Trophoblast cell (in vitro differentiated cells and primary cell): Measurements from ENCODE around the gene PAFAH2.

Experiments
- DNase-seq, 2 donors: peaks; one replicate each; pipeline ENCODE4 v3.0.0-alpha.2; 2016
- H2AFZ ChIP-seq: 2 replicates; pipeline ENCODE4 v1.6.1; 2013; ENCODE audit warnings: low read length, moderate library complexity, mild to moderate bottlenecking; ENCODE audit not compliant: insufficient read depth, poor library complexity
- H2AK5ac ChIP-seq: 2 replicates; pipeline ENCODE4 v1.6.1; 2013; ENCODE audit warnings: mild to moderate bottlenecking, low read length
- H2BK120ac ChIP-seq: 2 replicates; pipeline ENCODE4 v1.6.1; 2013; ENCODE audit warnings: low read length, mild to moderate bottlenecking, moderate library complexity; ENCODE audit not compliant: insufficient read depth, poor library complexity
- H2BK12ac ChIP-seq: 2 replicates; pipeline ENCODE4 v1.6.1; 2013; ENCODE audit warnings: mild to moderate bottlenecking, low read length, moderate library complexity
- H2BK5ac ChIP-seq: 2 replicates; pipeline ENCODE4 v1.6.1; 2013; ENCODE audit warnings: low read length, low read depth, moderate library complexity, mild to moderate bottlenecking; ENCODE audit not compliant: poor library complexity
- H3K14ac ChIP-seq: 2 replicates; pipeline ENCODE4 v1.6.1; 2013; ENCODE audit warnings: mild to moderate bottlenecking, low read length
- H3K18ac ChIP-seq: 2 replicates; pipeline ENCODE4 v1.6.1; 2013; ENCODE audit warnings: mild to moderate bottlenecking, low read length
- H3K23ac ChIP-seq: 2 replicates; pipeline ENCODE4 v1.6.1; 2013; ENCODE audit warnings: low read length
- H3K27ac ChIP-seq: 2 replicates; pipeline ENCODE4 v1.5.1; 2013; ENCODE audit warnings: low read depth, mild to moderate bottlenecking, inconsistent platforms, low read length, moderate library complexity
- H3K27me3 ChIP-seq: 2 replicates; pipeline ENCODE4 v1.6.1; 2013; ENCODE audit warnings: inconsistent platforms, mild to moderate bottlenecking, low read length, moderate library complexity; ENCODE audit not compliant: insufficient read depth
- H3K36me3 ChIP-seq, 2 experiments: 1 replicate in 1 of 2; 2 replicates in 1 of 2; pipeline ENCODE4 v1.6.1; 2013; ENCODE audit warnings: low read length in 2 of 2, mild to moderate bottlenecking in 2 of 2, moderate library complexity in 1 of 2; ENCODE audit not compliant: insufficient read depth in 2 of 2, control insufficient read depth in 1 of 2
- H3K4ac ChIP-seq: 2 replicates; pipeline ENCODE4 v1.6.1; 2013; ENCODE audit warnings: low read depth, mild to moderate bottlenecking, low read length, moderate library complexity
- H3K4me1 ChIP-seq, 2 experiments: 1 replicate in 1 of 2; 2 replicates in 1 of 2; pipeline ENCODE4 v1.6.1; 2013; ENCODE audit warnings: low read length in 2 of 2, mild to moderate bottlenecking in 2 of 2, moderate library complexity in 1 of 2; ENCODE audit not compliant: insufficient read depth in 2 of 2, control insufficient read depth in 1 of 2
- H3K4me2 ChIP-seq: 2 replicates; pipeline ENCODE4 v1.6.1; 2013; ENCODE audit warnings: inconsistent platforms, mild to moderate bottlenecking, low read length, moderate library complexity
- H3K4me3 ChIP-seq: 2 replicates; pipeline ENCODE4 v1.5.1; 2013; ENCODE audit warnings: mild to moderate bottlenecking, low read depth, low read length, inconsistent platforms
- H3K79me1 ChIP-seq: one replicate; pipeline ENCODE4 v1.6.1; 2013; ENCODE audit warnings: low read length
- H3K79me2 ChIP-seq: 2 replicates; pipeline ENCODE4 v1.6.1; 2013; ENCODE audit warnings: low read length, mild to moderate bottlenecking; ENCODE audit not compliant: control insufficient read depth, insufficient read depth, poor library complexity
- H3K9ac ChIP-seq: 2 replicates; pipeline ENCODE4 v1.6.1; 2013; ENCODE audit warnings: mild to moderate bottlenecking, low read length
- H3K9me3 ChIP-seq: 2 replicates; pipeline ENCODE4 v1.6.1; 2013; ENCODE audit warnings: low read depth, mild to moderate bottlenecking, control low read depth, inconsistent platforms, low read length; ENCODE audit not compliant: insufficient read depth
- H4K12ac ChIP-seq: 2 replicates; pipeline ENCODE4 v1.6.1; 2013; ENCODE audit warnings: low read depth, mild to moderate bottlenecking, low read length, moderate library complexity
- H4K8ac ChIP-seq: 2 replicates; pipeline ENCODE4 v1.6.1; 2013; ENCODE audit warnings: low read depth, mild to moderate bottlenecking, low read length, moderate library complexity
- H4K91ac ChIP-seq: one replicate; pipeline ENCODE4 v1.6.1; 2013; ENCODE audit warnings: low read depth, mild to moderate bottlenecking, low read length, moderate library complexity
- WGBS: extraction: QIAGEN DNeasy Blood & Tissue Kit; methylation state at CpG from one replicate; pipeline ENCODE4 v1.1.7; 2013; ENCODE audit warnings: missing lambda C conversion rate; ENCODE audit not compliant: insufficient read length, insufficient coverage; ENCODE audit errors: extremely low coverage; 5-methylcytosine and 5-hydroxymethylcytosine counted together

PAFAH2 gene

DNA sequence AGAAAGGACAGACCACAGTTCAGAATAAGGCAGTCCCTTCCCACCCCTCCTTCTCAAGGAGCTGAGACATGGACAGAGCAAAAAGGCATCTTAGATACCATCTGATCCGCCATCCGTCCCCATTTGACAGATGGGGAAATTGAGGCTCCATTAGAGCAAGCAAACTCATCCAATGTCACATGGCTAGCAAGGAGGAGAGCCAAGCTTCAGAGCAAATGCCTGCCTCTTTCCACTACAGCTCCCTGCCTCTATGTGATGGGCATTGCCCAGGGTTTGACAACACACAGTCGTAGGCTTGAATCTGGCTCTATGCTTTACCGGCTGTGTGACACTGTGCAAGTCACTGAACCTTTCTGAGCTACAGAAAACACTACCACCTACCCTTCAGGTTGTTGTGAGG, 44.1 kb upstream of the PAFAH2 start:
- Histone ChIP-seq H3K4me2 (no peak overlapping the region), H3K27ac (no peak overlapping the region), H3K79me1 (peaks cover 10% of the 10 kb centered on the region), H3K23ac (no peak overlapping the region), H3K9me3 (no peaks in the 10 kb centered on the region), H3K27me3 (peaks cover 15% of the 10 kb centered on the region), H2BK5ac (no peak overlapping the region), H3K14ac (no peak overlapping the region), H3K9ac (no peak overlapping the region), H3K4ac (no peak overlapping the region), H3K18ac (no peak overlapping the region), H2BK120ac (no peak overlapping the region), H4K91ac (no peak overlapping the region), H4K12ac (no peak overlapping the region), H4K8ac (no peak overlapping the region), H3K79me2 (no peaks in the 10 kb centered on the region), H3K4me1 (peaks cover 18 to 23% of the 10 kb centered on the region in 2 experiments), H2BK12ac (no peak overlapping the region), H2AFZ (no peak overlapping the region), H3K4me3 (no peak overlapping the region), H2AK5ac (no peak overlapping the region), H3K36me3 (no peaks in the 10 kb centered on the region)
- DNase-seq = no peak
- WGBS = no CpG with 5 or more reads among the region's 4 CpGs

- Histone ChIP-seq H3K4me2 (no peak overlapping the region), H3K36me3 (no peaks in the 10 kb centered on the region), H2BK120ac (no peak overlapping the region), H4K91ac (no peak overlapping the region), H3K4me3 (no peak overlapping the region), H3K79me1 (peaks cover 7% of the 10 kb centered on the region), H3K4me1 (peaks cover 16 to 18% of the 10 kb centered on the region in 2 experiments), H3K27me3 (peaks cover 10% of the 10 kb centered on the region), H3K27ac (no peak overlapping the region), H4K8ac (no peak overlapping the region), H3K23ac (no peak overlapping the region), H4K12ac (no peak overlapping the region), H3K14ac (no peak overlapping the region), H3K4ac (no peak overlapping the region), H3K9ac (no peak overlapping the region), H3K18ac (no peak overlapping the region), H2BK5ac (no peak overlapping the region), H2AFZ (no peak overlapping the region), H3K79me2 (no peaks in the 10 kb centered on the region), H2AK5ac (no peak overlapping the region), H3K9me3 (no peaks in the 10 kb centered on the region), H2BK12ac (no peak overlapping the region)
- DNase-seq = no peak
- no CpG with 5 or more reads among the region's 7 CpGs for WGBS
Observed at GRCh38 chr1:26041401-26041800, 43.5 kb upstream of the PAFAH2 start.

GRCh38 chr1:26038904-26039303, 41.0 kb upstream of the PAFAH2 start:
- no peak overlapping the region for H3K27ac ChIP-seq
- no peak overlapping the region for H4K12ac ChIP-seq
- no peak overlapping the region for H4K91ac ChIP-seq
- no peaks in the 10 kb centered on the region for H3K9me3 ChIP-seq
- no peaks in the 10 kb centered on the region for H3K36me3 ChIP-seq
- H3K9ac ChIP-seq = no peak overlapping the region
- no peak overlapping the region for H2AFZ ChIP-seq
- no peak overlapping the region for H2AK5ac ChIP-seq
- H3K27me3 ChIP-seq = no peaks in the 10 kb centered on the region
- no peak overlapping the region for H3K14ac ChIP-seq
- H3K79me1 ChIP-seq = peaks cover 2% of the 10 kb centered on the region
- peaks cover 14 to 16% of the 10 kb centered on the region in 2 experiments for H3K4me1 ChIP-seq
- no CpG with 5 or more reads among the region's 6 CpGs for WGBS
- no peak overlapping the region for H4K8ac ChIP-seq
- DNase-seq = no peak
- H3K18ac ChIP-seq = no peak overlapping the region
- H3K79me2 ChIP-seq = no peaks in the 10 kb centered on the region
- no peak overlapping the region for H3K4me3 ChIP-seq
- no peak overlapping the region for H3K23ac ChIP-seq
- H2BK120ac ChIP-seq = no peak overlapping the region
- H2BK5ac ChIP-seq = no peak overlapping the region
- H3K4me2 ChIP-seq = no peak overlapping the region
- no peak overlapping the region for H3K4ac ChIP-seq
- no peak overlapping the region for H2BK12ac ChIP-seq

DNA sequence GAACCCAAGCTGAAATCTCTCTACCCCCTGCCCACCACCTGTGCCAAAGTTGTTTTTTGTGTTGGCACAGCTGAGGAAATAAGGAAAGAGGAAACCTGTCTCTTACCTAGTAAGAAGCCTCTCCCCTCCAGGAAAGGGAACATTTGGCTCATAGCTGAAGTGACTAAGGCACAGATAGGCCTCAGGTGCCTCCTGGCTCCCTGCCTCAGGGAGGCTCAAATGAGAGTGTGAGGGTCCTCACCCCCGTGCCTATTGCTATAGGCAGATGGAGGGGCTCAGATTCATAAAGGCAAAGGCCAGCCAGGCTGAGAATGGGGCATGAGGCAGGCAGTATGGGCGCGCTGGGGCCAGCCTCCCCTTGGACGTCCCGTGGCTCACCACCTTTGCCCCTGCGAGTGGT, 40.6 kb upstream of the PAFAH2 start:
- no CpG with 5 or more reads among the region's 6 CpGs for WGBS
- Histone ChIP-seq H3K79me1 (peaks cover 2% of the 10 kb centered on the region), H3K36me3 (no peaks in the 10 kb centered on the region), H3K4me1 (peaks cover 14 to 16% of the 10 kb centered on the region in 2 experiments), H3K14ac (peak overlapping the region; percentile 11), H3K9ac (no peak overlapping the region), H3K4me3 (no peak overlapping the region), H3K4ac (no peak overlapping the region), H2BK5ac (no peak overlapping the region), H4K12ac (no peak overlapping the region), H3K23ac (no peak overlapping the region), H3K79me2 (no peaks in the 10 kb centered on the region), H2AK5ac (no peak overlapping the region), H3K27me3 (no peaks in the 10 kb centered on the region), H3K27ac (no peak overlapping the region), H3K18ac (no peak overlapping the region), H2BK120ac (no peak overlapping the region), H2BK12ac (no peak overlapping the region), H2AFZ (no peak overlapping the region), H4K8ac (no peak overlapping the region), H4K91ac (no peak overlapping the region), H3K9me3 (no peaks in the 10 kb centered on the region), H3K4me2 (no peak overlapping the region)
- DNase-seq = no peak
